Endothelial cell of umbilical vein (primary cell): ENCODE data around the gene NF1.

Experiments
- EZH2 ChIP-seq: IDR thresholded peaks from 2 replicates; pipeline ENCODE4 v1.6.1; 2012; ENCODE audit warnings: borderline replicate concordance, low read depth, mild to moderate bottlenecking, moderate library complexity, low read length, inconsistent platforms; ENCODE audit not compliant: severe bottlenecking
- FOS ChIP-seq: IDR thresholded peaks from 2 replicates; pipeline ENCODE4 v1.6.1; 2011; ENCODE audit warnings: mild to moderate bottlenecking, low read length, moderate library complexity, borderline replicate concordance; ENCODE audit not compliant: insufficient read depth
- GATA2 ChIP-seq: IDR thresholded peaks from 2 replicates; pipeline ENCODE4 v1.7.0; 2011; ENCODE audit warnings: low read depth, mild to moderate bottlenecking, moderate library complexity, mixed read lengths, low read length; ENCODE audit not compliant: insufficient read length, insufficient read depth
- JUN ChIP-seq: IDR thresholded peaks from 2 replicates; pipeline ENCODE4 v1.6.1; 2011; ENCODE audit warnings: borderline replicate concordance, low read depth; ENCODE audit not compliant: insufficient read length, insufficient read depth
- MYC ChIP-seq: IDR thresholded peaks from one replicate; pipeline ENCODE4 v1.6.1; 2011; ENCODE audit warnings: mild to moderate bottlenecking, low read depth, low read length
- POLR2A ChIP-seq: IDR thresholded peaks from 2 replicates; pipeline ENCODE4 v1.6.1; 2012; ENCODE audit warnings: low read depth, mild to moderate bottlenecking, control low read depth, low read length
- POLR2AphosphoS5 ChIP-seq: IDR thresholded peaks from 2 replicates; pipeline ENCODE4 v1.6.1; 2012; ENCODE audit warnings: low read depth, mild to moderate bottlenecking, control low read depth, low read length, moderate library complexity; ENCODE audit not compliant: insufficient read depth
- TF ChIP-seq, protein P1 (sequence below), 2 donors: IDR thresholded peaks; 1 replicate in 1 of 2; 2 replicates in 1 of 2; pipeline ENCODE4 v1.5.1; 2011; ENCODE audit warnings: low read length in 2 of 2, mild to moderate bottlenecking in 2 of 2, moderate library complexity in 2 of 2, control low read depth in 1 of 2, inconsistent platforms in 1 of 2, low read depth in 1 of 2; ENCODE audit not compliant: insufficient read depth in 1 of 2; ENCODE audit errors: extremely low read depth in 1 of 2
- TF ChIP-seq, protein P2 (sequence below): IDR thresholded peaks from 2 replicates; pipeline ENCODE4 v1.6.1; 2011; ENCODE audit not compliant: insufficient read depth, insufficient read length

- TF ChIP-seq, protein P1, sequence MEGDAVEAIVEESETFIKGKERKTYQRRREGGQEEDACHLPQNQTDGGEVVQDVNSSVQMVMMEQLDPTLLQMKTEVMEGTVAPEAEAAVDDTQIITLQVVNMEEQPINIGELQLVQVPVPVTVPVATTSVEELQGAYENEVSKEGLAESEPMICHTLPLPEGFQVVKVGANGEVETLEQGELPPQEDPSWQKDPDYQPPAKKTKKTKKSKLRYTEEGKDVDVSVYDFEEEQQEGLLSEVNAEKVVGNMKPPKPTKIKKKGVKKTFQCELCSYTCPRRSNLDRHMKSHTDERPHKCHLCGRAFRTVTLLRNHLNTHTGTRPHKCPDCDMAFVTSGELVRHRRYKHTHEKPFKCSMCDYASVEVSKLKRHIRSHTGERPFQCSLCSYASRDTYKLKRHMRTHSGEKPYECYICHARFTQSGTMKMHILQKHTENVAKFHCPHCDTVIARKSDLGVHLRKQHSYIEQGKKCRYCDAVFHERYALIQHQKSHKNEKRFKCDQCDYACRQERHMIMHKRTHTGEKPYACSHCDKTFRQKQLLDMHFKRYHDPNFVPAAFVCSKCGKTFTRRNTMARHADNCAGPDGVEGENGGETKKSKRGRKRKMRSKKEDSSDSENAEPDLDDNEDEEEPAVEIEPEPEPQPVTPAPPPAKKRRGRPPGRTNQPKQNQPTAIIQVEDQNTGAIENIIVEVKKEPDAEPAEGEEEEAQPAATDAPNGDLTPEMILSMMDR (IDR thresholded peaks at IDR 0.05; ENCODE audit: extremely low read depth in 1 of 2, insufficient read depth in 1 of 2, low read depth in 1 of 2, low read length in 2 of 2), result no peak
- no peak for TF ChIP-seq POLR2AphosphoS5
- TF ChIP-seq GATA2, result no peak
- no peak for TF ChIP-seq JUN
- TF ChIP-seq EZH2, result no peak
- no peak for TF ChIP-seq FOS
- TF ChIP-seq POLR2A, result no peak
- no peak for TF ChIP-seq MYC
- TF ChIP-seq, protein P2, sequence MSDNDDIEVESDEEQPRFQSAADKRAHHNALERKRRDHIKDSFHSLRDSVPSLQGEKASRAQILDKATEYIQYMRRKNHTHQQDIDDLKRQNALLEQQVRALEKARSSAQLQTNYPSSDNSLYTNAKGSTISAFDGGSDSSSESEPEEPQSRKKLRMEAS, result no peak
These were observed 295.6 kb downstream of the NF1 start for GRCh38 chr17:31390426-31390747.
